GM12865 (cell line): ENCODE results near the gene ZDBF2.
A peak's percentile ranks its signal among the peaks of the same experiment; 100 is the strongest.

Experiments used
- DNase-seq: peaks from one replicate; pipeline ENCODE4 v3.0.0; 2010; ENCODE audit warnings: low read depth
- H3K4me3 ChIP-seq: 2 replicates; pipeline ENCODE4 v1.5.1; 2011; ENCODE audit warnings: mild to moderate bottlenecking, low read depth, low read length, control low read depth
- TF ChIP-seq, protein P1 (sequence below): IDR thresholded peaks from 2 replicates; pipeline ENCODE4 v1.5.1; 2011; ENCODE audit warnings: low read length, control low read depth, low read depth, inconsistent platforms; ENCODE audit not compliant: insufficient read depth; ENCODE audit errors: missing control alignments

The ZDBF2 gene

GRCh38 chr2:206361407-206362045, 87.1 kb downstream of the ZDBF2 start:
- no peak overlapping the region for H3K4me3 ChIP-seq
- TF ChIP-seq, protein P1, sequence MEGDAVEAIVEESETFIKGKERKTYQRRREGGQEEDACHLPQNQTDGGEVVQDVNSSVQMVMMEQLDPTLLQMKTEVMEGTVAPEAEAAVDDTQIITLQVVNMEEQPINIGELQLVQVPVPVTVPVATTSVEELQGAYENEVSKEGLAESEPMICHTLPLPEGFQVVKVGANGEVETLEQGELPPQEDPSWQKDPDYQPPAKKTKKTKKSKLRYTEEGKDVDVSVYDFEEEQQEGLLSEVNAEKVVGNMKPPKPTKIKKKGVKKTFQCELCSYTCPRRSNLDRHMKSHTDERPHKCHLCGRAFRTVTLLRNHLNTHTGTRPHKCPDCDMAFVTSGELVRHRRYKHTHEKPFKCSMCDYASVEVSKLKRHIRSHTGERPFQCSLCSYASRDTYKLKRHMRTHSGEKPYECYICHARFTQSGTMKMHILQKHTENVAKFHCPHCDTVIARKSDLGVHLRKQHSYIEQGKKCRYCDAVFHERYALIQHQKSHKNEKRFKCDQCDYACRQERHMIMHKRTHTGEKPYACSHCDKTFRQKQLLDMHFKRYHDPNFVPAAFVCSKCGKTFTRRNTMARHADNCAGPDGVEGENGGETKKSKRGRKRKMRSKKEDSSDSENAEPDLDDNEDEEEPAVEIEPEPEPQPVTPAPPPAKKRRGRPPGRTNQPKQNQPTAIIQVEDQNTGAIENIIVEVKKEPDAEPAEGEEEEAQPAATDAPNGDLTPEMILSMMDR, result no peak
- DNase-seq, result peak; percentile 36
